Adrenal gland (tissue), 5 donors: Measurements from ENCODE around the gene SOST.

Experiments used
- CTCF ChIP-seq, 6 experiments: fragments of 450-650 bp in 4 of 6; fragments of 200-600 bp in 2 of 6; sonication (generic) in 1 of 6; IDR thresholded peaks; 1 replicate in 5 of 6; 2 replicates in 1 of 6; pipeline versions ENCODE4 v1.5.1 to v1.8.0; 2016 to 2021; ENCODE audit warnings: antibody characterized with exemption in 6 of 6, mild to moderate bottlenecking in 2 of 6, moderate library complexity in 1 of 6
- POLR2A ChIP-seq, 2 donors: fragments of 450-650 bp; IDR thresholded peaks; one replicate each; pipeline ENCODE4 v1.6.1; 2017; ENCODE audit warnings: antibody characterized with exemption in 2 of 2, mild to moderate bottlenecking in 2 of 2, moderate library complexity in 1 of 2
- donor health status: DM: no; HTN: no; CAD: no.

DNA sequence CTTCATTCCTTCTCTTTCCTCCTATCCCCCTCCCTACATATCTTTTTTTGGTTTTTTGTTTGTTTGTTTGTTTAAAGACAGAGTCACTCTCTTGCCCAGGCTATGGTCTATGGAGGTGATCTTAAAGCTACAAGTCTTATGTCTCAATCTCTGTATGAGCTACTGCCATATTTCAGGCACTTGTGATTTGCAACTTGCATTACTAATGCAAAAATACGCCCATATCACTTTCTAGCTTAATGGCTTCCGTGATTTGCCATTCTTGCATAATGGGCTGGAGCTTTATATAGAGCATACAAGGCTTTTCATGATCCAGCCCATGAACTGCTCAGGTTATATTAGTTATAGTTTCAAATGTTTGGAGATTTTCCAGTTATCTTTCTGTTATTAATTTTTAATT is 29.1 kb upstream of the SOST start:
- TF ChIP-seq CTCF (IDR thresholded peaks at IDR 0.05) (no peak), POLR2A (IDR thresholded peaks at IDR 0.05) (no peak)
